GM19351 (cell line): ENCODE measurements around the gene EVI5L.

ENCODE experiments used
- ATAC-seq: cut with Tn5 transposase; IDR thresholded peaks from one replicate; pipeline ENCODE4 v1.9.1; 2021; ENCODE audit warnings: mild to moderate bottlenecking, moderate library complexity; ENCODE audit not compliant: unreplicated experiment

Gene EVI5L

GRCh38 chr19:7859831-7860713 lies 30.1 kb downstream of the EVI5L start:
- ATAC-seq: no peak

- no peak for ATAC-seq
These were observed 30.9 kb downstream of the EVI5L start for GRCh38 chr19:7860714-7861618.

GRCh38 chr19:7861619-7862412 lies 31.8 kb downstream of the EVI5L start:
- ATAC-seq: no peak

- no peak for ATAC-seq
These were observed 32.5 kb downstream of the EVI5L start for GRCh38 chr19:7862413-7862951.

GRCh38 chr19:7863157-7863970 lies 33.3 kb downstream of the EVI5L start:
- ATAC-seq: no peak

- no peak for ATAC-seq
These were observed 34.1 kb downstream of the EVI5L start for GRCh38 chr19:7863971-7864689.

GRCh38 chr19:7864690-7865074 lies 34.7 kb downstream of the EVI5L start:
- no peak for ATAC-seq

- no peak for ATAC-seq
These were observed 35.4 kb downstream of the EVI5L start for GRCh38 chr19:7865262-7865911.

- ATAC-seq: no peak
These were observed 36.5 kb downstream of the EVI5L start for GRCh38 chr19:7866399-7867091.

- no peak for ATAC-seq
These were observed 37.2 kb downstream of the EVI5L start for GRCh38 chr19:7867092-7867844.

GRCh38 chr19:7868326-7868670 lies 38.3 kb downstream of the EVI5L start:
- no peak for ATAC-seq

- ATAC-seq: peak; percentile 58
These were observed 38.8 kb downstream of the EVI5L start for GRCh38 chr19:7868671-7869452.

GRCh38 chr19:7869453-7869909 lies 39.5 kb downstream of the EVI5L start:
- ATAC-seq: peak; percentile 42

GRCh38 chr19:7869910-7870511 lies 40.0 kb downstream of the EVI5L start:
- no peak for ATAC-seq

- no peak for ATAC-seq
These were observed 40.8 kb downstream of the EVI5L start for GRCh38 chr19:7870571-7871436.
